GM06990 (cell line): ENCODE data around the gene ZNF236.

ENCODE experiments used
- DNase-seq: peaks from one replicate; pipeline ENCODE4 v3.0.0-alpha.2; 2011; ENCODE audit not compliant: insufficient read length; ENCODE audit errors: extremely low read depth
- H3K27me3 ChIP-seq: replicated peaks from 2 replicates; pipeline ENCODE4 v1.6.0; 2011; ENCODE audit warnings: low read length; ENCODE audit not compliant: control insufficient read depth, insufficient read depth
- H3K36me3 ChIP-seq: 2 replicates; pipeline ENCODE4 v1.5.1; 2011; ENCODE audit warnings: low read length; ENCODE audit not compliant: control insufficient read depth, insufficient read depth
- H3K4me3 ChIP-seq: replicated peaks from 2 replicates; pipeline ENCODE4 v1.5.1; 2011; ENCODE audit warnings: low read depth, mild to moderate bottlenecking, control low read depth, low read length
- CTCF ChIP-seq: IDR thresholded peaks from 2 replicates; pipeline ENCODE4 v1.5.1; 2011; ENCODE audit warnings: low read length, control low read depth, mild to moderate bottlenecking, inconsistent platforms; ENCODE audit not compliant: insufficient read depth, poor library complexity, severe bottlenecking

The ZNF236 gene

GRCh38 chr18:76866666-76867065 lies 44.3 kb downstream of the ZNF236 start:
- peaks cover 4% of the 10 kb centered on the region for H3K36me3 ChIP-seq
- no peak for TF ChIP-seq CTCF
- no peaks in the 10 kb centered on the region for H3K27me3 ChIP-seq
- no peak for DNase-seq
- no peak overlapping the region for H3K4me3 ChIP-seq

- H3K27me3 ChIP-seq: no peaks in the 10 kb centered on the region
- TF ChIP-seq CTCF: no peak
- no peak for DNase-seq
- H3K36me3 ChIP-seq: peaks cover 7% of the 10 kb centered on the region
- no peak overlapping the region for H3K4me3 ChIP-seq
These were observed 51.0 kb downstream of the ZNF236 start for GRCh38 chr18:76873311-76873710.

GRCh38 chr18:76873713-76874112 lies 51.4 kb downstream of the ZNF236 start:
- Histone ChIP-seq H3K27me3 (no peaks in the 10 kb centered on the region), H3K36me3 (peaks cover 7% of the 10 kb centered on the region), H3K4me3 (no peak overlapping the region)
- DNase-seq: no peak
- no peak for TF ChIP-seq CTCF

- TF ChIP-seq CTCF: no peak
- H3K36me3 ChIP-seq: peaks cover 7% of the 10 kb centered on the region
- no peaks in the 10 kb centered on the region for H3K27me3 ChIP-seq
- H3K4me3 ChIP-seq: no peak overlapping the region
- DNase-seq: no peak
These were observed 52.5 kb downstream of the ZNF236 start for GRCh38 chr18:76874642-76875389.

GRCh38 chr18:76875390-76876325 lies 53.3 kb downstream of the ZNF236 start:
- Histone ChIP-seq H3K27me3 (no peaks in the 10 kb centered on the region), H3K36me3 (peaks cover 10% of the 10 kb centered on the region), H3K4me3 (no peak overlapping the region)
- TF ChIP-seq CTCF: peak; percentile 70
- peak; percentile 27 for DNase-seq
